Right ventricle myocardium superior (tissue), 1 donor: ENCODE data around the gene DGKQ. TPM values are rescaled to one million over a fixed set of nuclear protein-coding genes. Genes with fewer than 3 reads are reported as not detected.
"Not testable (repeated sequence)": the region's sequence is repeated elsewhere in the genome, so short reads cannot be mapped to it uniquely, and the experiment has no call there.

Experiments
- ATAC-seq: fragments of 200-7000 bp; cut with Tn5 transposase; one replicate; pipeline ENCODE4 v1.9.1; 2020; ENCODE audit warnings: mild to moderate bottlenecking; ENCODE audit not compliant: poor library complexity
- DNase-seq: peaks from one replicate; pipeline ENCODE4 v3.0.0-alpha.2; 2020
- intact Hi-C: fragments of 100-400 bp; cut with DNase I; formaldehyde crosslinking; loops from one replicate; pipeline ENCODE4 v1.11.2; 2022
- total RNA-seq: library from RNA; stranded (reverse); fragmentation: NEBNext Ultra II Directional; extraction: Animal tissue kit (Norgen Biotek cat#: 25700); gene quantifications from one replicate; pipeline ENCODE4 v1.2.1, GENCODE V29; 2021
- donor health status: DM: no; HTN: yes; CAD: no; lungs with severe emphysema.

Gene DGKQ
- total RNA-seq, 1 donor from 2014 or later, result 3.3 TPM

DNA sequence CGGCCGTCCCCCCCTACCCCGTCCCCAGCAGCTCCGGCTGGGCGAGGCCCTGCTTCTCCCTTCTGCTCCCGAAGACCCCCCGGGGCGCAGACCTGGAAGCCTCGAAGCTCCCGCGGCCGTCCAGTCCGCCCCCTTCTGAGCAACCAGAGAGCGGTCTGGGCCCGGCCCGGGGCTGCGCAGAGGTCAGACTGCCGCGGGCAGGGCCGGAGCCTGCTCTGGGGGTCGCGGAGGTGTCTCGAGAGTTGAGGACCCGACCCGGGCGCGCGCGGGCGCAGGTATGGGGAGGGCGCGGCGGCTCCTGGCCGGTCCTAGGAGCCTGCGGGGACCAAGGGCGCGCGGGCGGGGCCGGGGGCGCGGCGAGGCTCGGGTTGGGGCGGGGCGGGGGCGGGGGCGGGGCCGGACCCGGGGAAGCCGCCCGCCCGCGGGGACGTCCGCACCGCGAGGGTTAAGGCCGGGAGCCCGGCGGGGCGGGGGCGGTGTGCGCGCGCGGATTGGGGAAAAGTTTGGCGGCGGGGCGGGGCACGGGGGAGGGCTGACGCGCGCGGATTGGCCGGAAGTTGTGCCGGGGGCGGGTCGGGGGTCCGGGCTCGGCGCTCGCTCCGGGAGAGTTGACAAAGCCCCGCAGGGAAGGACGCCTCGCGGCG, 37.8 kb upstream of the DGKQ start, which contains the start of gene FGFRL1:
TSS of gene FGFRL1 (plus strand) at position 605 of the 644 bp plus-strand sequence. CDS start 860 bp downstream, outside the sequence.
- intact Hi-C loops, result no loop called here
- peak; percentile 73 for ATAC-seq
- DNase-seq, result peak; percentile 95

DNA sequence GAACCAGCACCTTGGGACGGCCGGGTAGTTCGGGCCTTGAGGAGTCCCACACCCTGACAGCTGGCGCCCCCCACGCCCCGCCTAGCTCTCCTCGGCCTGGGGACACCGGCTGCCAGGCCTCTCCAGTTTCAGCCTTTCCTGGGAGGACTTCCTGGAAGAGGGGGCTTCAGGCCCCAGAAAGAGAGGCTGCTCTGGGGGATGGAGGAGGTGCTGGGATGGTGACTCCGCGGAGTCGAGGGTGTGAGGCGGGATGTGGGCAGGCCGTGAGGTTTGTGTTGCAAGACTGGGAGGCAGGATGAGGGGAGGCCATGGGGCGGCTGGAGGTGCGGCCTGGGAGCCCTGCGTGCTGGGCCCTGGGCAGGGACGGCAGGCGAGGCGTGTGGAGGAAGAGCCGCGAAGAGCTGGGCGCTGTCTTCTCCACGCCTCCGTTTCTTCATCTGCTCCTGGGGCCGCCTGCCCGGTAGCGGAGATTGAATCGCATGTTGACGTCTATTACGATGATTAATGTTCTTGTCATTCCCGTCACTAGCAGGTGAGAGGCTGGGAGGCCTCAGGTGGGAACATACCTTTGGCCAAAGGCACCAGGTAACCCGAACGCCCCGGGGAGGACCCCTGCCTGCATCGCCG, 37.1 kb upstream of the DGKQ start:
- peak; percentile 85 for DNase-seq
- ATAC-seq, result peak; percentile 53
- intact Hi-C loops, result no loop called here

DNA sequence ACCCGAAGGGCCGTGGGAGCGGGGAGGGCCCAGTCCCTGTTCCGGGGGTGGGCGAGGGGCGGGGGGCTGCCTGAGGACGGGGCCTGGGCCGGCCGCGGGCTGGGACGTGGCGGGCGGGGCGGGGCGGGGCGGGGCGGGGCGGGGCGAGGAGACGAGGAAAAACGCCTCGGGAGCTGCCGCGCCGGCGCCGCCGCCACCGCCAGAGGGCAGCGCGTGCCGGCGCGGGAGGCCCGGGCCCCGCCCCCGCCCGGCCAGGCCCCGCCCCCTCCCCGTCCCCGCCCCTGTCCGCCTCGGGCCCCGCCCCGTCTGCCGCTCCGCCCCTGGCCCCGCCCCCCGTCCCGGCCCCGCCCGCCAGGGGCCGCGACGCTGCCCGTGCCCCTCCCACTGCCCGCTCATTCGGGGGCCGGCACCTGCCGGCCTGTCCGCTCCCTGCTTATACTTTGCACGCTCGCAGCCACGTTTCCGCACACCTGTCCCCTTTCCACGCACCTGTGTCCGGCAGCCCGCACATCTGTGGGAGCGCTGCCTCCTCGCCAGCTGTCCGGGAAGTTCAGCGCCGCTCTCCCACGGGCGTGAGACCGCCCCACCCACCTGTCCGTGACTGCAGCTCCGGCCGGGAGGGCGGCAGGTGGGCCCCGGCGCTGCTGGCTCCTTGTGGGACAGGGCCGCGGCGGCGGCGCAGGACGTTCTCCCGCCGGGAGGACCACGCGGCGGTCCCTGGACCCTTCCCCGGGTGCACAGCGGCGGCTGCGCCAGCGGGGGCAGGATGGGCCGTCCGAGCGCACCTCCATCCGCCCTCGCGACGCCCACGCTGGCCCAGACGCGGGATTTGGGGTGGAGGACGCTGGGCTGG, 36.4 kb upstream of the DGKQ start:
- peak; percentile 82 for ATAC-seq
- DNase-seq, result peak; percentile 76
- intact Hi-C loops, result no loop called here

DNA sequence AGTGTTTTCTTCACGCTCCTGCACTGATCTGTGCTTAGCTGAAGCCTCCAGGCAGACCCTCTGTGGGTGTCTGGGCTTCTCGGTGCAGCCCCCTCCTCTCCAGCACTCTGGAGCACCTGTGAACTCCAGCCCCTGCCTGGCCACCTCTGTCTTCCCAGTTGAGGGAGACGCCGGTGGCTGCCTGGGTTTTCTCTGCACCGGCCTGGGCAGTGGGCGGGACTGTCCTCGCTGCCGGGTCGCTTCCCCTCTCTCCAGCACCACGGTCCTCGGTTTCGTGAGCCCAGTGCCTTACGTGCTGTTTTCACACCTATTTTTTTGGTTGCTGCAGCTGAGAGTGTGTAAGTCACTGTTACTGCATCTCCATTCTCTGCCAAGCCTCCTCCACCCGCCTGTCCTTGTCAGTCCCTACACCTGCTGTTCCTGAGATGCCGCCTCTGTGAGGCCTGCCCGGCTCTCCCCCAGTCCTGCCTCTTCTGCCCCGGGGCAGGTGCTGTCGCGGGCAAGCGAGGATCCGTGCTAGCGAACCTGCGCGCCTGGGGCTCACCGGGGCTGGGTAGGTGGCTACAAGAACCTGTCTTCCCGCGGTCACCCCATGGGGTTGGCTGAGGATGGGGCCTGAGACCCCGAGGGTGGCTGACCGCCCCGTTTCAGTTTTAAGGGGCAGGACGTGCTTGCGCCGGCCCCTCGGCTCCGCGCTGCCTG, 35.6 kb upstream of the DGKQ start:
- peak; percentile 69 for DNase-seq
- intact Hi-C loops, result no loop called here
- no peak for ATAC-seq

DNA sequence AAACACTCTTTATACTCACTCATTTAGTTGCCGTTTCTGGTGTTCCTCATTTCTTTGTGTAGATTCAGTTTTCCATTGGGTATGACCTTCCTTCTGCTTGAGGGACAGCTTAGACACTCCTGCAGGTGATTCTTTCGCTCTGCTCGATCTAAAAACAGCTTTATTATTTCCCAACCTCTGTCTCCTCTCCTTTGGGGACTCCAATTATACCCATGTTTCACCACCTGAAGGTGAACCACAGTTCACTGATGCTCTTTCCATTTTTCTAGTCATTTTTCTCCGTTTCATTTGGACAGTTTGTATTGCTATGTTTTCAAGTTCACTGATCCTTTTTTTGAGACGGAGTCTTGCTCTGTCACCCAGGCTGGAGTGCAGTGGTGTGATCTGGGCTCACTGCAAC, 33.5 kb upstream of the DGKQ start:
- no peak for ATAC-seq
- intact Hi-C loops, result no loop called here
- DNase-seq, result no peak

DNA sequence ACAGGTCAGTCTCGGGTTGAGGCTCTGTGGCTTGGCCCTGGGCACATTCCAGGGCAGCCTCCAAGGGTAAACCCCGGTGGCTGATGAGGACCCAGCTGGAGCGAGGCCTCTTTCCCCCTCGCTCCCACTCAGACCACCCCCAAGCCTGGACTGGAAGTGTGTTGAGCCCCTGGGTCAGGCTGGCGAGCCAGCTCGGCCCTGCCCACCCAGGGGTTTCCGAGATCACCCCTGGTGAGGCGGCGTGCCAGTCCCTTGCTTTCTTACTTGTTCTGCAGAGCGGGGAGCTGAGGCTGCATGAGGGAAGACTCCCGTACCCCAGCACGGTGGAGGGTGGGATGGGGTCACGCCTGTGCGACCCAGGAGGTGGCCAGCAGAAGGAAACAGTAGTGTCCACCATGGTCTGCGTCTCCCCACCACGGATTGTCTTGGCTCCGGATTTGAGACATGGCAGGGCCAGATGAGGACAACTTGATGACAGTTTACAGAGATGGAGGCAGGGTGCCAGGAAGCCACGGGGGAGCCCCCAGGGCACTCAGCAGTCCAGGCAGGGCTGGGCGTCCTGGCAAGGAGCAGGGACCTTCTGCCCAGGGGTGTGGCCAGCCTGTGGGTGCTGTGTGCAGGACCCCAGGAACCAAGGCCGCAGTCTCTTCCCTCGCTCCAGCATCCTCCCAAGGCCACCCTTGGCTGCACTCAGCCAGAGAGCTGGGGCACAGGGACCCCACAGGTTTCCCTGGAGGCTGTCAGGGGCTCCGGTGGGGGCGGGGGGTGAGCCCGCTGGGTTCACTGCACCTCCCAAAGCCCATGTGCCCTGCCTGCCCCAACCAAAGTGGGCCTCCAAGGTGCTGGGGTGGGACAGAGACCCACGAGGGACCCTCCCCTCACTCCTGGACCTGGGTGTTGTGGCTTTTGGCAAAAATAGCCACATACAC, 31.5 kb upstream of the DGKQ start:
- ATAC-seq (no peak), DNase-seq (peak; percentile 71)
- intact Hi-C loops, result no loop called here

DNA sequence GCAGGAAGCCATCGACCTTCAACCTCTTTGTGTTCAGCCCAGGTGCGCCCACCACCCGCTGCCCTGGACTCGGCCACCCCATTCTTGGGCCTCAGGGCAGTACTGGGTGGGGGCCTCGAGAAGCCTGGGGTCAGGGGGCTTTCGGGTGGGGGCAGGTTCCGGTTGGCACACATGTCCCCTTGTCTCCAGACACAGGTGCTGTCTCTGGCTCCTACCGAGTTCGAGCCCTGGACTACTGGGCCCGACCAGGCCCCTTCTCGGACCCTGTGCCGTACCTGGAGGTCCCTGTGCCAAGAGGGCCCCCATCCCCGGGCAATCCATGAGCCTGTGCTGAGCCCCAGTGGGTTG, 30.7 kb upstream of the DGKQ start:
- DNase-seq (no peak), ATAC-seq (no peak)
- intact Hi-C loops, result no loop called here

DNA sequence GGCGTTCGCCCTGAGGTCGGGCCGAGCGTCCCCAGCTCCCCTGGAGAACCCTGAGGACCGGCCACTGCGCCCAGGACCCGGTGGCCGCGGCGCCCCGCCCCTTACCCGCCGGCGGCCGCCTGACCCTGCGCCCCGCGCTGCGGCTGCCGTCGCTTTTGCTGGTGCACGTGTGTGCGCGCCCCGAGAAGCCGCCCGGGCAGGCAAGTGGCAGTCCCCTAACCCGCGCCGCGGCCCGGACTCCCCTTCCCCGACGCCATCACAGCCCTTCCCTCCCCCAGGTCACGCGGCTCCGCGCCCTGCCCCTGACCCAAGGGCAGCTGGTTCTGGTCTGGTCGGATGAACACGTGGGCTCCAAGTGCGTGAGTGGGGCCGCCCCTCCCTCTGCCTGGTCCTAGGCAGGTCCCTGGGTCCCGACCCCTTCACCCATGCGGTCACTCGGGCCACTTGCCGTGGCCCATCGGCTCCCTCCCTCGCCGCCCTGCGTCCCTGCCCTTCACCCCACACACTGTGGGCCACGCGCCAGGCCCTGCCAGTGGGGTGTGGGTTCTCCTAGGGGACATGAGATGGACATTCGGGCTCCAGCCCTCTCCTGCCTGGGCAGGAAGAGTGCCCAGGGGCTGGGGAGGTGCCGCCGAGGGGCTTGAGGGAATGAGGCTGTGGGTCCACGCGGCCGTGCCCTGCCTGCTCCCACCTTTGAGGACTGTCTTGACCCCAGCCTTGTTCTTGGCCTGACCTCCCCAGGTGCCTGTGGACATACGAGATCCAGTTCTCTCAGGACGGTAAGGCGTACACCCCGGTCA, 30.1 kb upstream of the DGKQ start:
- ATAC-seq, result no peak

DNA sequence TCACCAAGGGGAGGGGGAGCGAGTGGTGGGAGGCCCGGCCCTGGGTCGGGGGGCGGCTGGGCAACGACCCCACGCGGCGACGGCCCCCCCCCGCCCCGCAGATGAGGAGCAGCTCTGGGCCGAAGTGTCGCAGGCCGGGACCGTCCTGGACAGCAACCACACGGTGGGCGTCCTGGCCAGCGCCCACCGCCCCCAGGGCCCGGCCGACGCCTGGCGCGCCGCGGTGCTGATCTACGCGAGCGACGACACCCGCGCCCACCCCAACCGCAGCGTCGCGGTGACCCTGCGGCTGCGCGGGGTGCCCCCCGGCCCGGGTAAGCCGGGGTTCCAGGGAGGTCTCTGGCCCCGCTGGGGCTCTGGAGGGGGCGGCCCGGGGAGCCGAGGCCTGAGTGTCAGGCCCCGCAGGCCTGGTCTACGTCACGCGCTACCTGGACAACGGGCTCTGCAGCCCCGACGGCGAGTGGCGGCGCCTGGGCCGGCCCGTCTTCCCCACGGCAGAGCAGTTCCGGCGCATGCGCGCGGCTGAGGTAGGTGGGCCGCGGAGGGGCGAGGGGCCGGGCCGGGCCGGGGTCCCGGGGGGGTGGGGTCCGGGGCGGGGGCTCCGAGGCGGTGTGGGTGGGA, 29.4 kb upstream of the DGKQ start:
- DNase-seq (no peak), ATAC-seq (no peak)
- intact Hi-C loops, result no loop called here

More for the DNA sequence above, 30.1 kb upstream of the DGKQ start:
- intact Hi-C loops, result no loop called here
- DNase-seq, result no peak

DNA sequence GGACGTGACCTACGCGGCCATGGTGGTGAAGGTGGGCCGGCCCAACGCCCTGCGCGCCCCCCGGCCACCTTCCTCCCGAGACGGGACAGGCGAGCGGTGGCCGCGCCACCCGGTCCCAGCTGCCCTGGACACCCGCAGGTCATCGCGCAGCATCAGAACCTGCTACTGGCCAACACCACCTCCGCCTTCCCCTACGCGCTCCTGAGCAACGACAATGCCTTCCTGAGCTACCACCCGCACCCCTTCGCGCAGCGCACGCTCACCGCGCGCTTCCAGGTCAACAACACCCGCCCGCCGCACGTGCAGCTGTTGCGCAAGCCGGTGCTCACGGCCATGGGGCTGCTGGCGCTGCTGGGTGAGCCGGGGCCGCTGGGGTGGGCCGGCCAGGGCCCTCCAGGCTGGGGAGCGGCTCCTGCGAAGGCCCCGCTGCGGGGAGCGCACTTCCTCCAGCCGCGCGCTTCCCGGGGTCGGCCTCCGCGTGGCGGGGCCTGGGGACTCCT, 28.8 kb upstream of the DGKQ start:
- intact Hi-C loops, result no loop called here
- ATAC-seq, result peak; percentile 20
- no peak for DNase-seq

DNA sequence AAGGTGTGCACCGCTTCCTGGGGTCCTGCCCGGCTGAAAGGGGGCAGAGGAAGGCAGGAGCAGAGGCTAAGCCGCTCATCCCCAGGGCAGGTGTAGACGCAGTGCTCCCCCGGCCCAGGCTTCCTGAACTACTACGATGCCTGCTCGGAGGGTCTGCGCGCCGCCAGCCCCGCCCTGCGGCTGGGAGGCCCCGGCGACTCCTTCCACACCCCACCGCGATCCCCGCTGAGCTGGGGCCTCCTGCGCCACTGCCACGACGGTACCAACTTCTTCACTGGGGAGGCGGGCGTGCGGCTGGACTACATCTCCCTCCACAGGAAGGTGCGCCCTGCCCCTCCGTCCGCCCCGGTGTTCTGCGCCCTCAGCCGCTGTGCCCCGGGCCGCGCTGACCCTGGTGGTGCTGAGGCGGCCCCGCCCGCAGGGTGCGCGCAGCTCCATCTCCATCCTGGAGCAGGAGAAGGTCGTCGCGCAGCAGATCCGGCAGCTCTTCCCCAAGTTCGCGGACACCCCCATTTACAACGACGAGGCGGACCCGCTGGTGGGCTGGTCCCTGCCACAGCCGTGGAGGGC, 28.3 kb upstream of the DGKQ start:
- ATAC-seq, result no peak
- no peak for DNase-seq
- intact Hi-C loops, result no loop called here

DNA sequence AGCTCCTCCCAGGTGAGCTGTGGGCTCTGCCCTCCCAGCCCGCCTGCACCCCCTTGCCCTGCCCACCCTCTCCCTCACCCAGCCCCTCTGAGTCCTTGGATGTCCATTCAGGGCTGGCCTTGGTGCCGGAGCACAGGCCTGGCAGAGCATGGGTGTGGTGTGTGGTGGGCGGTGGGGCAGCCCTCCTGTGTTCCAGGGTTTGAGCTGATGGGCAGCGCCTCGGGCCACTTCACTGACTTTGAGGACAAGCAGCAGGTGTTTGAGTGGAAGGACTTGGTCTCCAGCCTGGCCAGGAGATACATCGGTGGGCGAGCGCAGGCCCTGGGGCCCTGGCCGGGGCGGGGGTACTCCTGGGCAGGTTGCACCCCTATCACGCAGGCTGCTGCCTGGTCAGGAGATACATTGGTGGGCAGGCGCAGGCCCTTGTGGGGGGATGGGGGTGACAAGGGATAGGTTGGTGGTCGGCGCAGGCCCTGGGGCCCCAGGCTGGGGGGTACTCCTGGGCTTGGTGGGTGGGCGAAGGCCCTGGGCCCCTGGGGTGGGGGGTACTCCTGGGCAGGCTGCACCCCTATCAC, 27.4 kb upstream of the DGKQ start:
- no peak for ATAC-seq
- intact Hi-C loops, result no loop called here
- DNase-seq, result no peak

DNA sequence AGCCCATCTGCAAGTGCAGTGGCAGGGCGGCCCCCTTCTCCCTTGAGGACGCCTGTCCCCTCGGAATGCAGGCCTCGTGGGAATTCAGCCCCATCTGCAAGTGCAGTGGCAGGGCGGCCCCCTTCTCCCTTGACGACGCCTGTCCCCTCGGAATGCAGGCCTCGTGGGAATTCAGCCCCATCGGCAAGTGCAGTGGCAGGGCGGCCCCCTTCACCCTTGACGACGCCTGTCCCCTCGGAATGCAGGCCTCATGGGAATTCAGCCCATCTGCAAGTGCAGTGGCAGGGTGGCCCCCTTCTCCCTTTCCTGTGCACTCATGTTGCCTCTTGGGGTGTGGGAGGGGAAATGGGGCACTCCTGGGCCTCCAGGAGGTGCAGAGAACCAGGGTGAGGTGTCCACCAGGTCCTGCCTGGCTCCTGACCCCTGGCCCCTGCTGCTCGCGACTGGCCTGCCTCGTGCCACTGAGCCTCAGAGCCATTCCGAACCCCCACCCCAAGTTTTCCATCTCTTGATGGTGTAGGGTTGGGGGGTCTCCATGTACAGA, 26.6 kb upstream of the DGKQ start:
- ATAC-seq (no peak), DNase-seq (no peak)
- intact Hi-C loops, result no loop called here

DNA sequence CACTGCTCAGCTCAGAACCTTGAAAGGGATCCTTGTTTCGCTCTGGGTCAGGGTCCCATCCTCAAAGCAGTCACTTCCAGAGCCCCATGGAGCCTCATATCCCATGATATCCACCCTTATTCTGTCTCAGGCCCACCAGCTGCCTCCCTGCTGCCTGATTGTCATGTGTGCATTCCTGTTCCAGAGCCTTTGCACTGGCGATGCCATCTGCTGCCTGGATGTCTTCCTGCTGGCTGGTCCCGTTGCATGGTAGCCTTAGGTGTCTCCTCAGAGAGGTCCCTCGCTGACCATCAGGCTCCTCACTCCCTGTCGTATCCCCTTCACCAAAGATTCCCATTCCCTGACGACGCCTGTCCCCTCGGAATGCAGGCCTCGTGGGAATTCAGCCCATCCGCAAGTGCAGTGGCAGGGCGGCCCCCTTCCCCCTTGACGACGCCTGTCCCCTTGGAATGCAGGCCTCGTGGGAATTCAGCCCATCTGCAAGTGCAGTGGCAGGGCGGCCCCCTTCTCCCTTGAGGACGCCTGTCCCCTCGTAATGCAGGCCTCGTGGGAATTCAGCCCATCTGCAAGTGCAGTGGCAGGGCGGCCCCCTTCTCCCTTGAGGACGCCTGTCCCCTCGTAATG, 26.0 kb upstream of the DGKQ start:
- ATAC-seq, DNase-seq, intact Hi-C loops: not testable (repeated sequence)

DNA sequence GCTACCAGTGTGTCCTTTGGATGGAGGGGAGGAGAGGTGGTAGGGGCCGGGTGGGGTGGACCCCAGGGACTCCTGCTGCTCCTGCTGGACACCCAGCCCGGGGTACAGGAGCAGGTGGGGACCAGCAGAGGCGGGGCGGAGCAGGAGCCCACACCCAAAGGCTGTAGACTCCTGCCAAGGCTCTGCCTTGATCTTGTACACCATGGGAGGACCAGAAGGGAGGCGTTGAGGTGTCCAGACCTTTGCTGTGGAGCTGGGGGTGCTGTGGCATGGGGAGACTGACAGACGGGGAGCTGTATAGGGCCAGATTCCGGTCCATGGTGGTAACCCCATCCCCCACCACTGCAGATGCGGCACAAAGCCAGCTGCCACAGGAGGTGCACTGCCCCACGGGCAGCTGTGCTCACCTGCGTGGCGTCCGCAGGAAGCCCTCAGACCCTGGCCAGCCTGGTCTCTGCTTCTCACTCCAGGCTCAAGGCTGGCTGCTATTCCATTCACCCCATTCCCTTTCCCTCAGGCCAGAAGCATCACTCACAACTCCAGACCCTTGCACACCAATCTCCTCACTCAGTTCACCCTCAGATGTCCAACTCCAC, 24.8 kb upstream of the DGKQ start:
- DNase-seq, result no peak
- intact Hi-C loops, result no loop called here
- no peak for ATAC-seq
